BLaER1 treated with 17β-estradiol and CSF1 and Interleukin-3, amounts not matched to agents 10 nM and 100 nM (cell line): ENCODE measurements around the gene RCC2.
A peak's percentile ranks its signal among the peaks of the same experiment; 100 is the strongest.
"Not testable (repeated sequence)": the region's sequence is repeated elsewhere in the genome, so short reads cannot be mapped to it uniquely, and the experiment has no call there.

Experiments used
- H3K27ac ChIP-seq, 11 experiments: shearing (Covaris generic); formaldehyde crosslinking; 2 replicates each; pipeline ENCODE4 v1.8.1; 2022
- H3K27me3 ChIP-seq, 11 experiments: shearing (Covaris generic); formaldehyde crosslinking; 2 replicates each; pipeline ENCODE4 v1.8.1; 2022
- H3K36me3 ChIP-seq, 11 experiments: shearing (Covaris generic); formaldehyde crosslinking; 2 replicates each; pipeline ENCODE4 v1.8.1; 2022
- H3K4me1 ChIP-seq, 10 experiments: shearing (Covaris generic); formaldehyde crosslinking; 2 replicates each; pipeline ENCODE4 v1.8.1; 2022
- H3K4me2 ChIP-seq, 11 experiments: shearing (Covaris generic); formaldehyde crosslinking; 2 replicates each; pipeline ENCODE4 v1.8.1; 2022
- H3K4me3 ChIP-seq, 10 experiments: shearing (Covaris generic); formaldehyde crosslinking; 2 replicates each; pipeline ENCODE4 v1.8.1; 2022
- H3K9ac ChIP-seq, 11 experiments: shearing (Covaris generic); formaldehyde crosslinking; 2 replicates each; pipeline ENCODE4 v1.8.1; 2022
- H3K9me3 ChIP-seq, 11 experiments: shearing (Covaris generic); formaldehyde crosslinking; replicated peaks in 1 of 11; 2 replicates each; pipeline ENCODE4 v1.8.1; 2022
- H4K20me1 ChIP-seq, 11 experiments: shearing (Covaris generic); formaldehyde crosslinking; 2 replicates each; pipeline ENCODE4 v1.8.1; 2022
- Cebpa-rat ChIP-seq, 11 experiments: shearing (Covaris generic); IDR thresholded peaks; 2 replicates each; pipeline ENCODE4 v1.8.1; 2022

Gene RCC2

GRCh38 chr1:17419626-17420328, 19.7 kb downstream of the RCC2 start:
- TF ChIP-seq Cebpa-rat (IDR thresholded peaks at IDR 0.05) = no peak
- H3K9me3 ChIP-seq = no peaks in the 10 kb centered on the region
- H3K4me1 ChIP-seq = peaks cover 0 to 14% (median 4%) of the 10 kb centered on the region in 10 experiments; a peak in 7 of 20 replicates
- H3K4me2 ChIP-seq = peak overlapping the region in 1 of 11 experiments; percentile 23; a peak in 3 of 22 replicates
- H3K9ac ChIP-seq = 0 out of 22 replicates have a peak overlapping the region, but pooled peaks of 1 of the 11 experiments have one; percentile 1
- peaks cover 58 to 100% (median 98%) of the 10 kb centered on the region in 11 experiments for H4K20me1 ChIP-seq
- H3K4me3 ChIP-seq = no peak overlapping the region
- peaks cover 96 to 100% (median 98%) of the 10 kb centered on the region in 11 experiments for H3K36me3 ChIP-seq
- peak overlapping the region in 6 of 11 experiments; percentile 10 to 48 (median 34); a peak in 4 of 22 replicates for H3K27ac ChIP-seq
- no peaks in the 10 kb centered on the region for H3K27me3 ChIP-seq

GRCh38 chr1:17416389-17416788, 23.1 kb downstream of the RCC2 start:
- no peaks in the 10 kb centered on the region for H3K9me3 ChIP-seq
- H3K36me3 ChIP-seq = peaks cover 98 to 100% (median 98%) of the 10 kb centered on the region in 11 experiments
- no peaks in the 10 kb centered on the region for H3K27me3 ChIP-seq
- H3K4me2 ChIP-seq = no peak overlapping the region
- H4K20me1 ChIP-seq = peaks cover 47 to 100% (median 98%) of the 10 kb centered on the region in 11 experiments; a peak in 21 of 22 replicates
- TF ChIP-seq Cebpa-rat (IDR thresholded peaks at IDR 0.05) = no peak
- no peak overlapping the region for H3K9ac ChIP-seq
- H3K27ac ChIP-seq = no peak overlapping the region
- H3K4me1 ChIP-seq = peaks cover 0 to 9% (median 2%) of the 10 kb centered on the region in 10 experiments; a peak in 7 of 20 replicates
- no peak overlapping the region for H3K4me3 ChIP-seq

- H3K4me2 ChIP-seq = no peak overlapping the region
- no peaks in the 10 kb centered on the region for H3K27me3 ChIP-seq
- peaks cover 98 to 100% (median 98%) of the 10 kb centered on the region in 11 experiments for H3K36me3 ChIP-seq
- H3K4me3 ChIP-seq = no peak overlapping the region
- no peaks in the 10 kb centered on the region for H3K4me1 ChIP-seq
- no peak overlapping the region for H3K27ac ChIP-seq
- no peak for TF ChIP-seq Cebpa-rat (IDR thresholded peaks at IDR 0.05)
- peaks cover 49 to 100% (median 98%) of the 10 kb centered on the region in 11 experiments; a peak in 21 of 22 replicates for H4K20me1 ChIP-seq
- no peak overlapping the region for H3K9ac ChIP-seq
- no peaks in the 10 kb centered on the region for H3K9me3 ChIP-seq
Observed at GRCh38 chr1:17414022-17414421, 25.5 kb downstream of the RCC2 start.

GRCh38 chr1:17412093-17412870, 27.2 kb downstream of the RCC2 start:
- Histone ChIP-seq H3K4me1 (no peaks in the 10 kb centered on the region), H3K36me3 (peaks cover 98 to 100% (median 98%) of the 10 kb centered on the region in 11 experiments), H3K27ac (no peak overlapping the region), H3K27me3 (no peaks in the 10 kb centered on the region), H3K9ac (no peak overlapping the region), H3K9me3 (no peaks in the 10 kb centered on the region), H4K20me1 (peaks cover 46 to 100% (median 98%) of the 10 kb centered on the region in 11 experiments; a peak in 21 of 22 replicates), H3K4me3 (no peak overlapping the region), H3K4me2 (no peak overlapping the region)
- TF ChIP-seq Cebpa-rat (IDR thresholded peaks at IDR 0.05) = no peak

- H3K36me3 ChIP-seq = peaks cover 76 to 92% (median 87%) of the 10 kb centered on the region in 11 experiments
- no peak for TF ChIP-seq Cebpa-rat (IDR thresholded peaks at IDR 0.05)
- peaks cover 52 to 100% (median 100%) of the 10 kb centered on the region in 11 experiments; a peak in 21 of 22 replicates for H4K20me1 ChIP-seq
- no peak overlapping the region for H3K27ac ChIP-seq
- peaks cover 0 to 10% (median 0%) of the 10 kb centered on the region in 10 experiments; a peak in 5 of 20 replicates for H3K4me1 ChIP-seq
- 0 out of 22 replicates have a peak overlapping the region, but pooled peaks of 2 of the 11 experiments have one; percentile 4 to 15 for H3K9ac ChIP-seq
- H3K27me3 ChIP-seq = no peaks in the 10 kb centered on the region
- no peaks in the 10 kb centered on the region for H3K9me3 ChIP-seq
- no peak overlapping the region for H3K4me2 ChIP-seq
- H3K4me3 ChIP-seq = no peak overlapping the region
Observed at GRCh38 chr1:17409391-17409811, 30.1 kb downstream of the RCC2 start.

- H3K4me2 ChIP-seq, H3K27ac ChIP-seq, H3K27me3 ChIP-seq, H3K9me3 ChIP-seq, H3K9ac ChIP-seq, H3K4me3 ChIP-seq: not testable (repeated sequence)
- peaks cover 0 to 15% (median 0%) of the 10 kb centered on the region in 10 experiments; a peak in 6 of 20 replicates for H3K4me1 ChIP-seq
- H4K20me1 ChIP-seq = peaks cover 46 to 99% (median 94%) of the 10 kb centered on the region in 11 experiments; a peak in 21 of 22 replicates
- peaks cover 62 to 78% (median 73%) of the 10 kb centered on the region in 11 experiments for H3K36me3 ChIP-seq
Observed at GRCh38 chr1:17407786-17408514, 31.5 kb downstream of the RCC2 start.

- not testable (repeated sequence) for H3K27ac ChIP-seq, H3K27me3 ChIP-seq, H3K4me3 ChIP-seq, H3K9ac ChIP-seq, H3K9me3 ChIP-seq, H3K4me2 ChIP-seq
- Histone ChIP-seq H3K36me3 (peaks cover 52 to 68% (median 62%) of the 10 kb centered on the region in 11 experiments), H4K20me1 (peaks cover 35 to 98% (median 86%) of the 10 kb centered on the region in 11 experiments; a peak in 21 of 22 replicates), H3K4me1 (peaks cover 0 to 15% (median 0%) of the 10 kb centered on the region in 10 experiments; a peak in 6 of 20 replicates)
Observed at GRCh38 chr1:17406760-17407475, 32.6 kb downstream of the RCC2 start.
